Measurements from ENCODE around the gene SHKBP1. TPM values are rescaled to one million over a fixed set of nuclear protein-coding genes. Genes with fewer than 3 reads are reported as not detected.

The SHKBP1 gene
- total RNA-seq, 1 donor from 2014 or later: 1.6 TPM

DNA sequence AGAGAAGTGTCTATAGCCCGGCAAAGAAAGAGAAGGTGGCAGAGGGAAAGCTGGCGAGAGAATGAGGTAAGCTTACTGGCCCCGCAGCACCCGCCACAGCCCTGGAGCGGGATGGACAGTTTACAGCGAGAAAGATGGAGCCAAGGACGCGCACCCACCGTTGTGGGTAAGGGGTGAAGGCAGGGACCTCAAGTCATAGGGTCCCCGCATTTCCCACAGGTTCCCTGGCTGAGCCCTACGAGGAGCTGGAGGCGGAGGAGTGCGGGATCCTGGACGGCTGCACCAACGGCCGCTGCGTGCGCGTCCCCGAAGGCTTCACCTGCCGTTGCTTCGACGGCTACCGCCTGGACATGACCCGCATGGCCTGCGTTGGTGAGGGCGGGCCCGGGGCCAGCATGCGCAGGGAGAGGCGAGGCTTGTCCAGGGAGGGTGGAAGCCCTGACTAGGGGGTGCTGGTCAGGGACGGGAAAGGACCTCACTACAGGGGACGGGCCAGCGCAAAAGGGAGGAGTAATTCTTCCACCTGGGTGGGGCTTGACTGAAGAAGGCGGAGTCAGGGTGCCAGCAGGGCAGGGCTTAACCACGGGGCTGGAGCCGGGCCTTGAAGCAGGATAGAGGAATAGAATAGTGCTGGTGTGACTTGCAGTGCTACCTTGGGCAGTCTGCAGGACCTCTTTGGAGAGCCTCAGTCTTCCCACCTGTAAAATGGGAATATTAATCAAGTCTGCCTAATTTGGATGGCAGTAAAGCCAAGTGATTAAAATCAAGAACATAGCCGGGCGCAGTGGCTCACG lies 51.0 kb downstream of the SHKBP1 start:
- FAIRE-seq: no peak
- DNase-seq (ENCODE audit: low spot score in 2 of 2): no peak

DNA sequence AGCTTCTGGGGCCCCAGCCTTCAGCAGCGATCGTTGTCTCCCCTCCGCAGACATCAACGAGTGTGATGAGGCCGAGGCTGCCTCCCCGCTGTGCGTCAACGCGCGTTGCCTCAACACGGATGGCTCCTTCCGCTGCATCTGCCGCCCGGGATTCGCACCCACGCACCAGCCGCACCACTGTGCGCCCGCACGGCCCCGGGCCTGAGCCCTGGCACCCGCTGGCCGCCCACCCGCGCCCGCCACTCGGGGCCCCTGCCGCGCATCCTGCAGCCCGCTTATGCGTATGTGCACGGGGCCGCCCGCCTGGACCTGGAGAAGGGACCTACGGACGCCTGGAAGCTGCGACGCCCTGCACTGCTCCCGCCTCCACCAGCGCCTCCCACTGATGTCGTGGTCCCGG lies 52.7 kb downstream of the SHKBP1 start:
- DNase-seq (ENCODE audit: low spot score in 2 of 2) (no peak), FAIRE-seq (no peak)

DNA sequence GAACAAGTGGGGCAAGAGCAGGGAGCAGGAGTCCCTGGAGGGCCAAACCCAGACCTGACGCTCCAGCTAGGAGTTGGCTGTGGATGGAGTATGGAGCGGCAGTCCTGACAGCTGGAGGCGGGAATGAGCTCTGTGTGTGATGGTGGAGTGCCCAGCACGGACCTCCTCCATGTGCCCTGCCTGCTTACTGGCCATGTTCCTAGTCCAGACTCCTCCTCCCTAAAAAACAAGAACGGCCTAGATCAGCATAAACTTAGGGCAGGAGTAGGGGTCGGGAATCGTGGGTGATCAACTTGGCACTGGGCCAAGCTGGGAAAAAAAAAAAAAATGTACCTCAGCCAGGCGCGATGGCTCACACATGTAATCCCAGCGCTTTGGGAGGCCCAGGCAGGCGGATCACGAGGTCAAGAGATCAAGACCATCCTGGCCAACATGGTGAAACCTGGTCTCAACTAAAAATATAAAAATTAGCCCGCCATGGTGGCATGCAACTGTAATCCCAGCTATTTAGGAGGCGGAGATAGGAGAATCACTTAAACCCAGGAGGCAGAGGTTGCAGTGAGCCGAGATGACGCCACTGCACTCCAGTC lies 54.0 kb downstream of the SHKBP1 start:
- no peak for DNase-seq (ENCODE audit: low spot score in 2 of 2)
- no peak for FAIRE-seq

DNA sequence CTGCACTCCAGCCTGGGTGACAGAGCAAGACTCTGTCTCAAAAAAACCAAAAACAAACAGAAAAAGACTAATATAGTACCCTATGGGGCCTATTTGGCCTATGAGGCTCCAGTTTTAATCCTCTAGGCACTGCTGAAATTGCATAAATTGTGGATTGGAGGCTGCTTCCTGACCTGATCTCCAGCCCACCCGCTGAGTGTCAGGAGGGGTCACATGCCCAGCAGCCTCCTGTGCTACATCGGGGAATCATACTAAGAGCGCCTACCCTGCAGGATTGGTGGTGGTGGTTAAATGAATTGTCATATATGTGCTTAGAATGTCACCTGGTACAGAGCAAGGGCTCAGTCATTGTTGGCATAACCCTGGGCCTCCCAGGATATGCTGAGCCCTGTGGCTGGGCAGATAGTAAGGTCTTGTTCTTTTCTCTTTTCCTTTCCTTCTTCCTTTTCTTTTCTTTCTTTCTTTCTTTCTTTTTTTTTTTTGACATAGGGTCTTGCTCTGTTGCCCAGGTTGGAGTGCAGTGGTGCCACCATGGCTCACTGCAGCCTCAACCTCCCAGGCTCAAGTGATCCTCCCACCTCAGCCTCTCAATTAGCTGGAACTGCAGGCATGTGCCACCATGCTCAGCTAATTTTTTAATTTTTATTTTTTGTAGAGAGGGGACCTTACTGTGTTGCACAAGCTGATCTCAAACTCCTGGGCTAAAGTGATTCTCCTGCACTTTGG lies 55.8 kb downstream of the SHKBP1 start:
- DNase-seq (ENCODE audit: low spot score in 2 of 2) (no peak), FAIRE-seq (no peak)

DNA sequence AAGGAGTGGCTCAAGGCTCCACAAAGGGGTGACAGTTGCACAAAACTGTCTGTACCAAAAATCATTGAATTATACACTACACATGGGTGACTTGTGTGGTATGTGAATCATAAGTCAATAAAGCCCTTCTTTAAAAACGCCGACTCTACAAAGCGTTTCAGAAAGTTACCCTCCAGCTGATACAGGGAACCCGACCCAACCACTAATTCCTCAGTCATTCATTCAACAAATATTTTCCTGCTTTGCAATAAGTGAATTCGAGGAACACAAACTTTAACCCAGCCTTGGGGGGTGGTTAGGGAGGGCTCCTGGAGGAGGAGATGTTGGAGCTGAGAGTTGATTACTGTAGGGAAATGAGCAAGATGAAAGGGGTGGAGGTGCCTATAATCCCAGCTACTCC lies 56.5 kb downstream of the SHKBP1 start:
- FAIRE-seq: no peak
- no peak for DNase-seq (ENCODE audit: low spot score in 2 of 2)

DNA sequence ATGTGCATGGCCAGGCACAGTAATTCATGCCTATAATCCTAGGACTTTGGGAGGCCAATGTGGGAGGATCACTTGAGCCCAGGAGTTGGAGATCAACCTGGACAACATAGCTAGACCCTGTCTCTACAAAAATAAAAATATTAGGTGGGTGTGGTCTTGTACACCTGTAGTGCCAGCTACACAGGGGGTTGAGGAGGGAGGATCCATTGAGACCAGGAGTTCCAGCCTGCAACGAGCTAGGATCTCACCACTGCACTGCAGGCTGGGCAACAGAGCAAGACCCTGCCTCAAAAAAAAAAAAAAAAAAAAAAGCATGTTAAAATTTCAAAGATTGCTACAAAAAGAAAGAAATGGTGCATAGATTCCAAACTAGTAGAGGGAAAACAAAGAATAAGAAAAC lies 61.7 kb downstream of the SHKBP1 start:
- no peak for FAIRE-seq
- no peak for DNase-seq (ENCODE audit: low spot score in 2 of 2)

DNA sequence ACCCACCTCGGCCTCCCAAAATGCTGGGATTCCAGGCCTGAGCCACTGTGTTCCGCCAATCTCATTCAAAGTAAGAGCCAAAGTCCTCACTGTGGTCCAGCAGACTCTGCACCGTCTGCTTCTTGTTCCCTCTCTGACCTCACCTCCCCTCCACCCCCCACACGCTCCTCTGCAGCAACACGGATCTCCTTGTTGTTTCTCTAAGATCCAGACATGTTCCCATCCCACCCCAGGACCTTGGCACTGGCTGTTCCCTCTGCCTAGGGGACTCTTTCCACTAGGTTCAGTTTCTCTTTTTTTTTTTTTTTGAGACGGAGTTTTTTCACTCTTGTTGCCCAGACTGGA lies 62.9 kb downstream of the SHKBP1 start:
- DNase-seq (ENCODE audit: low spot score in 2 of 2) (no peak), FAIRE-seq (no peak)

DNA sequence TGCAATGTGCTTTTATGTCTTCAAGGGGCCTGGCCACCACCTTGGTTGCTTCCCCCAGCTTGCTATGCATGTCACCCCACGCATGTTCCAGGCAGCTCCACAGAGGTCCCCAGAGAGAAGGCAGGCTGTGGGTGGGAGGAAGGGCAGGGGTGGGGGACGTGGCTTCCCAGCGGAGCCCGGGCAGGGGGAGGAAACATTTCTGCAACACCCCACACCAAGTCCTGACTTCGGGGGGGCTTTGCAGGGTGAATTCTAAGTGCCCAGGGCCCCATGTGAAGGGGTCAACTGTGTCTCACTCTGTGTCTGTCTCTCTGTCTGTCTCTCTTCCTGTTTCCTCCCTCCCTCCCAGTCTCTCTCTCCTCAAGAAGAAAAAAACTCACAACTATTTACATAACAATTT lies 64.1 kb downstream of the SHKBP1 start:
- FAIRE-seq (no peak), DNase-seq (ENCODE audit: low spot score in 2 of 2) (no peak)

Other genes starting within 250 kb of the SHKBP1 start
- gene C19orf47, start 228.5 kb upstream of the SHKBP1 start, total RNA-seq: 9.8 TPM
- gene PLD3, start 228.2 kb upstream of the SHKBP1 start, total RNA-seq: 112 TPM
- not detected for gene HIPK4, start 186.7 kb upstream of the SHKBP1 start, total RNA-seq
- 1.2 TPM for gene PRX, start 163.5 kb upstream of the SHKBP1 start, total RNA-seq
- gene SERTAD1, start 150.9 kb upstream of the SHKBP1 start, total RNA-seq: 2.0 TPM
- gene SERTAD3, start 132.5 kb upstream of the SHKBP1 start, total RNA-seq: 7.3 TPM
- 29.3 TPM for gene BLVRB, start 111.1 kb upstream of the SHKBP1 start, total RNA-seq
- 23.2 TPM for gene SPTBN4, start 109.9 kb upstream of the SHKBP1 start, total RNA-seq
- 25.3 TPM for gene LTBP4, start 24.5 kb downstream of the SHKBP1 start, total RNA-seq
- gene NUMBL, start 113.8 kb downstream of the SHKBP1 start, total RNA-seq: 16.7 TPM
- gene COQ8B, start 140.0 kb downstream of the SHKBP1 start, total RNA-seq: 24.5 TPM
- gene ITPKC, start 140.2 kb downstream of the SHKBP1 start, total RNA-seq: 5.7 TPM
- gene ACTMAP, start 173.6 kb downstream of the SHKBP1 start, total RNA-seq: under 0.01 TPM
- 23.6 TPM for gene SNRPA, start 174.3 kb downstream of the SHKBP1 start, total RNA-seq
- gene MIA, start 198.6 kb downstream of the SHKBP1 start, total RNA-seq: not detected
- 6.1 TPM for gene RAB4B, start 201.4 kb downstream of the SHKBP1 start, total RNA-seq
- 46.5 TPM for gene EGLN2, start 222.3 kb downstream of the SHKBP1 start, total RNA-seq